Brain microvascular endothelial cell (primary cell): Measurements from ENCODE around the gene RAB44.

Experiments
- DNase-seq: peaks from one replicate; pipeline ENCODE4 v3.0.0-alpha.2; 2020
- H3K27ac ChIP-seq: fragments of 250-450 bp; sonication (Bioruptor Pico); 2 replicates; pipeline ENCODE4 v1.5.1; 2020; ENCODE audit warnings: mild to moderate bottlenecking, moderate library complexity
- H3K27me3 ChIP-seq: fragments of 250-450 bp; sonication (Bioruptor Pico); replicated peaks from 2 replicates; pipeline ENCODE4 v1.5.1; 2020; ENCODE audit warnings: mild to moderate bottlenecking
- H3K36me3 ChIP-seq: fragments of 250-450 bp; sonication (Bioruptor Pico); replicated peaks from 2 replicates; pipeline ENCODE4 v1.5.1; 2020; ENCODE audit warnings: mild to moderate bottlenecking
- H3K4me3 ChIP-seq: 2 replicates; pipeline ENCODE4 v1.5.1; 2011; ENCODE audit warnings: low read depth, mild to moderate bottlenecking, control low read depth, low read length, moderate library complexity
- in situ Hi-C: cut with HindIII; loops from 2 replicates; pipeline ENCODE4 v1.10.0; 2017; ENCODE audit warnings: low sequenced_read_pairs, low pct_ligation_motif_present
- TF ChIP-seq, protein P1 (sequence below): IDR thresholded peaks from 2 replicates; pipeline ENCODE4 v1.5.1; 2011; ENCODE audit warnings: low read depth, mild to moderate bottlenecking, moderate library complexity, low read length, control low read depth, inconsistent platforms; ENCODE audit errors: missing control alignments

RAB44 gene

DNA sequence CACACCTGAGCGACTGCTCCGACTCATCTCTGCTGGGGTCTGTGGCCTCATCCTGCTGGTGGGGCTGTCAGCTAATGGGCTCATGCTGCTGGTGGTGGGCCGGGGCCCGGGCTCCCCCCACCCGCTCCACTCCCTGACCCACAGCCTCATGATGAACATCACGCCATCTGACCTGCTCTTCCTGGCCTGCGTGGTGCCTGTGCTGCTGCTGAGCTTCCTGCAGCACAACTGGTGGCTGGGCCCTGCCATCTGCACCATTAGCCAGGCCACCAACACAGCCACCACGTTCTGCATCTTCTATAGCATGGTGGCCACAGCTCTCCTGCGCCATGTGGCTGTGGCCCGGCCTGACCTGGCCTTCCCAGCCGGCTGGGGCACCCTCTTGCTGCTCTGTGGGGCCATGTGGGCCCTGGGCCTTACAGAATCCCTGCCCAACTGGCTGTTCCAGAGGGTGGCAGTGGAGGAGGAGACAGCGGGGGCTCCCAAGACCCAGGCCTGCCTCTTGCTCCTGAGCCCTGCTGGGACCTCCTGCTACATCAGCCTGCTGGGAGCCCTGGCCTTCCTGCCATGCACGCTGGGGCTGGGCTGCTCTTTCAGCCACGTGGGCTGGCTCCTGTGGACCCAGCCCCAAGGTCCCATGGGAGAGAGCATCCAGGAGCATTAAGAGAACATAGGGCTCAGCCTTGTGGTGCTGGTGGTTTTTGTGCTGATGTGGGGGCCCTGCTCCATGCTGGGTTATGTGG, 39.6 kb downstream of the RAB44 start:
- DNase-seq: no peak
- Histone ChIP-seq H3K36me3 (no peaks in the 10 kb centered on the region), H3K27me3 (no peaks in the 10 kb centered on the region), H3K27ac (no peak overlapping the region), H3K4me3 (no peak overlapping the region)
- TF ChIP-seq, protein P1, sequence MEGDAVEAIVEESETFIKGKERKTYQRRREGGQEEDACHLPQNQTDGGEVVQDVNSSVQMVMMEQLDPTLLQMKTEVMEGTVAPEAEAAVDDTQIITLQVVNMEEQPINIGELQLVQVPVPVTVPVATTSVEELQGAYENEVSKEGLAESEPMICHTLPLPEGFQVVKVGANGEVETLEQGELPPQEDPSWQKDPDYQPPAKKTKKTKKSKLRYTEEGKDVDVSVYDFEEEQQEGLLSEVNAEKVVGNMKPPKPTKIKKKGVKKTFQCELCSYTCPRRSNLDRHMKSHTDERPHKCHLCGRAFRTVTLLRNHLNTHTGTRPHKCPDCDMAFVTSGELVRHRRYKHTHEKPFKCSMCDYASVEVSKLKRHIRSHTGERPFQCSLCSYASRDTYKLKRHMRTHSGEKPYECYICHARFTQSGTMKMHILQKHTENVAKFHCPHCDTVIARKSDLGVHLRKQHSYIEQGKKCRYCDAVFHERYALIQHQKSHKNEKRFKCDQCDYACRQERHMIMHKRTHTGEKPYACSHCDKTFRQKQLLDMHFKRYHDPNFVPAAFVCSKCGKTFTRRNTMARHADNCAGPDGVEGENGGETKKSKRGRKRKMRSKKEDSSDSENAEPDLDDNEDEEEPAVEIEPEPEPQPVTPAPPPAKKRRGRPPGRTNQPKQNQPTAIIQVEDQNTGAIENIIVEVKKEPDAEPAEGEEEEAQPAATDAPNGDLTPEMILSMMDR: no peak
- in situ Hi-C loops: no loop called here

DNA sequence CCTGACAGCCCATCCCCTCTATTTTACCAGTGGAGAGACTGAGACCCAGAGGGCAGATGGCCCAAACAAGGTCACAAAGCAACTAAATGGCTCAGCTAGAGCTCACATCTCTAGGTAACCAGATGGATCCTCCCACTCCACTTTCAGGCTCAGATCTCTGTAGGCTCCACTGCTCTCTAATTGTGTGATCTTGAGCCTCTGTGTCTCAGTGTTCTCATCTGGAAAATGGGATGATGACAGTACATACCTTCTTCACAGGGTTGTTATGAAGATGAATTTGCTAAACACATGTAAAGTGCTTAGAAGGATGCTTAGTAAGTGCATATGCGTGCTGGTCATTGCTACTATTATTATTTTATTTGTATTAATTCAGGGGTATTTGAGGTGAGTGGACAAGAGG, 40.5 kb downstream of the RAB44 start:
- H3K36me3 ChIP-seq: no peaks in the 10 kb centered on the region
- no peak overlapping the region for H3K27ac ChIP-seq
- in situ Hi-C loops: no loop called here
- TF ChIP-seq, protein P1: no peak
- no peak overlapping the region for H3K4me3 ChIP-seq
- DNase-seq: no peak
- H3K27me3 ChIP-seq: no peaks in the 10 kb centered on the region

DNA sequence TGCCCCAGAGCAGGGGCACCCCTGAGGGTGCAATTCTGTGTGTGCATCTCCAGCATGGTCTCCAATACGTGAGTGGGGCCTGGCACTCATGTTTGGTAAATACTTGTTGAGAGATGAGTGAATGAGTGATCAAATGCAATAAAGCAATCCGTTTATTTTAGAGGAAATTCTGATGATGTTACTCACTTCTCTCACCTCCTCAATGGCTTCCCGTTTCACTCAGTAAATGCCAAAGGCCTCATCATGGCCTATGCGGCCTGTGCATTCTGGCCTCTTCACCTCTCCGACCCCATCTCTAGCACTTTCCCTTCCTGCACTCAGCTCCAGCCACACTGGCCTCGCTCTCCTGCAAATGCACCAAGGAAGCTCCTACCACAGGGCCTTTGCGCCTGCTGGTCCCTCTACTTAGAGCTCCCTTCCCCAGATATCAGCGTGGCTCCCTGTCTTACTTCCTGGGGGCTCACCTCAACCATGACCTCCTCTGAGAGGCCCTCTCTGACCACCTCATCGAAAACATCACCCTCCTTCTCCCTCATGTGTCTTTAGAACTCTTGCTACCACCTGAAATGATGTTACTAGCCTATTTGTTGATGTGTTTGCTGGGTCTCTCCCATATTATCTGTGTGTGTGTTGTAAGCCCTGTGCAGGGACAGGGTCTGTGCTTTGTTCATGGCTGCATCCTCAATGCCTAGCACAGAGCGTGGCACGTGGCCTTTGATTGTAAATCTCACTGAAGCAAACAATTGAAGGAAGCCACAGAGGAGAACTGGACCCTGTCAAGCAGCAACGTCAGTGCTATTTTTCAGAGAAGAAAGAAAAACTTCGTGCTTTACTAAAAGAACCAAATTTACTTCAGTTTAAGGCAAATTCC, 42.6 kb downstream of the RAB44 start:
- H3K4me3 ChIP-seq: no peak overlapping the region
- in situ Hi-C loops: no loop called here
- no peak overlapping the region for H3K27ac ChIP-seq
- TF ChIP-seq, protein P1: no peak
- no peaks in the 10 kb centered on the region for H3K27me3 ChIP-seq
- H3K36me3 ChIP-seq: no peaks in the 10 kb centered on the region
- no peak for DNase-seq

GRCh38 chr6:36740818-36741179, 43.2 kb downstream of the RAB44 start:
- H3K36me3 ChIP-seq: no peaks in the 10 kb centered on the region
- TF ChIP-seq, protein P1: no peak
- DNase-seq: no peak
- no peaks in the 10 kb centered on the region for H3K27me3 ChIP-seq
- in situ Hi-C loops: no loop called here
- no peak overlapping the region for H3K4me3 ChIP-seq
- no peak overlapping the region for H3K27ac ChIP-seq

- DNase-seq: no peak
- no peaks in the 10 kb centered on the region for H3K36me3 ChIP-seq
- no peak overlapping the region for H3K4me3 ChIP-seq
- in situ Hi-C loops: no loop called here
- TF ChIP-seq, protein P1: no peak
- no peak overlapping the region for H3K27ac ChIP-seq
- H3K27me3 ChIP-seq: no peaks in the 10 kb centered on the region
Observed at GRCh38 chr6:36742146-36742545, 44.5 kb downstream of the RAB44 start.
